Fibroblast of mammary gland (primary cell): ENCODE results near the gene CACNB4.
A peak's percentile ranks its signal among the peaks of the same experiment; 100 is the strongest.
"Not testable (repeated sequence)": the region's sequence is repeated elsewhere in the genome, so short reads cannot be mapped to it uniquely, and the experiment has no call there.

ENCODE experiments used
- DNase-seq: peaks from one replicate; pipeline ENCODE4 v3.0.0-alpha.2; 2010; ENCODE audit warnings: low read depth
- H3K4me3 ChIP-seq: 2 replicates; pipeline ENCODE4 v1.5.1; 2011; ENCODE audit warnings: low read depth, mild to moderate bottlenecking, low read length, moderate library complexity; ENCODE audit not compliant: control insufficient read depth
- CTCF ChIP-seq: conservative IDR thresholded peaks from 2 replicates; pipeline ENCODE4 v1.5.1; 2011; ENCODE audit warnings: low read depth, low read length, inconsistent platforms; ENCODE audit not compliant: control insufficient read depth, insufficient read depth

The CACNB4 gene

GRCh38 chr2:151947813-151948165, 151.1 kb downstream of the CACNB4 start:
- DNase-seq: peak; percentile 53
- TF ChIP-seq CTCF: no peak

GRCh38 chr2:151946899-151947812, 151.7 kb downstream of the CACNB4 start:
- peak; percentile 28 for DNase-seq
- no peak overlapping the region for H3K4me3 ChIP-seq
- TF ChIP-seq CTCF: peak; percentile 60

More at GRCh38 chr2:151947813-151948165, 151.1 kb downstream of the CACNB4 start:
- H3K4me3 ChIP-seq: no peak overlapping the region

GRCh38 chr2:151946250-151946884, 152.5 kb downstream of the CACNB4 start:
- TF ChIP-seq CTCF: no peak

GRCh38 chr2:151945602-151946001, 153.2 kb downstream of the CACNB4 start:
- TF ChIP-seq CTCF: no peak
- H3K4me3 ChIP-seq: no peak overlapping the region
- no peak for DNase-seq

More at GRCh38 chr2:151946250-151946884, 152.5 kb downstream of the CACNB4 start:
- no peak overlapping the region for H3K4me3 ChIP-seq
- no peak for DNase-seq

- DNase-seq: no peak
- no peak for TF ChIP-seq CTCF
These were observed 153.7 kb downstream of the CACNB4 start for GRCh38 chr2:151945186-151945585.

GRCh38 chr2:151943461-151943860, 155.4 kb downstream of the CACNB4 start:
- no peak for TF ChIP-seq CTCF
- H3K4me3 ChIP-seq: no peak overlapping the region
- DNase-seq: peak; percentile 2

More at GRCh38 chr2:151945186-151945585, 153.7 kb downstream of the CACNB4 start:
- H3K4me3 ChIP-seq: no peak overlapping the region

- DNase-seq: not testable (repeated sequence)
These were observed 156.2 kb downstream of the CACNB4 start for GRCh38 chr2:151942540-151943205.

More at GRCh38 chr2:151942540-151943205, 156.2 kb downstream of the CACNB4 start:
- H3K4me3 ChIP-seq: not testable (repeated sequence)
